Right forelimb (tissue), 1 donor: ENCODE results near the gene CTTNBP2NL.

Experiments used
- DNase-seq: peaks from one replicate; pipeline ENCODE4 v3.0.0-alpha.2; 2018

Gene CTTNBP2NL

GRCh38 chr1:112509005-112509659 lies 113.1 kb downstream of the CTTNBP2NL start:
- no peak for DNase-seq

- no peak for DNase-seq
Measured at GRCh38 chr1:112509660-112510178, 113.7 kb downstream of the CTTNBP2NL start.

- no peak for DNase-seq
Measured at GRCh38 chr1:112510340-112510739, 114.3 kb downstream of the CTTNBP2NL start.
